HFF-Myc (cell line): ENCODE data around the gene PTPN6.

Experiments
- DNase-seq: peaks from one replicate; pipeline ENCODE4 v3.0.0-alpha.2; 2011; ENCODE audit warnings: low read depth; ENCODE audit errors: extremely low read depth
- H3K4me3 ChIP-seq: replicated peaks from 2 replicates; pipeline ENCODE4 v1.5.1; 2011; ENCODE audit warnings: low read depth, mild to moderate bottlenecking, control low read depth, low read length
- TF ChIP-seq, protein P1 (sequence below): IDR thresholded peaks from 2 replicates; pipeline ENCODE4 v1.5.1; 2012; ENCODE audit warnings: mild to moderate bottlenecking, low read depth, low read length, control low read depth; ENCODE audit errors: missing control alignments

The PTPN6 gene

DNA sequence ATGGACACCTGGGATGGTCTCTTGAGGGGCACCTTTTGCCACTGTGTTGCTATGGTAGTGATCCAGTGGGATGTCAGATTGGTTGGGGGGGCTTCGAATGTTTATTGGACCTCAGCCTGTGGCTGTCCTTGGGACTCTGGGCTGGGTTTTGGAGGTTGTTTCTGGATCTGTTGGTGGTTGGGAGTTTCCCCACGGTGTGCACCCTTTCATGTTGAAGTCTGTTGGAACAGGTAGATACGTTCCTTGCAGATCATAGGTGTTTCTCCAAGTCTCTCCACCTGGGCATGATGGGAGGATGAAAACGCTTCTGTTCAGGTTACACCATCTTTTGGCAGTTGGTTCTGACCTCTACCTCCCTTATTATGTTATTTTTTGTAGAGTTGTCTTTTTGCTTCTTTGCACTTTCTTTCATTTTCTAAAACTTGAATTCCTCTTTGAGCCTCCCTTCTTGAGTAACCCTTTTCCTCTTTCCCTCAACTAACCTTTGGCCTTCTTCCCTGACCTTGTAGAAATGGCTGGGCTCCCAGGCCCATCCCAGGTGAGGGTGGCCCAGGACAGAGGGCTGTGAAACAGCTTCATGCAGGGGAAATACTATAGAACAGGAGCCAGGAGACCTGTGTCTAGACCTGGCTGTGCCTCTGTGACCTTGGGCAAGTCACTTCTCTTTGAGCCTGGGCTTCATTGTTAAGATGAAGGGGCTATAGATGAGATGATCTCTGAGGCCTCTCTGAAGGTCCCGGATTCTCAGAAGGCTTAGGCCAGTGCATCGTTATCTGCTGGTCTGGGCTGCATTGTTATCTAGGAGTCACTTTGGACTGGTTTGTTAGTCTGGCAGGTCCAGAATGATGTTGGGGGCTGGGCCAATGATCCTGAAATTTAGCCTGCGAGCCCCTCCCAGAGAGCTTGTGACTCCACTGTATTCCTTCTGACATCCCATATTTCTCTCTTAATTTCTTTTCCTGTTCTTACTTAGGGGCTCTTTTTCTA, 21.4 kb upstream of the PTPN6 start:
- DNase-seq: no peak

DNA sequence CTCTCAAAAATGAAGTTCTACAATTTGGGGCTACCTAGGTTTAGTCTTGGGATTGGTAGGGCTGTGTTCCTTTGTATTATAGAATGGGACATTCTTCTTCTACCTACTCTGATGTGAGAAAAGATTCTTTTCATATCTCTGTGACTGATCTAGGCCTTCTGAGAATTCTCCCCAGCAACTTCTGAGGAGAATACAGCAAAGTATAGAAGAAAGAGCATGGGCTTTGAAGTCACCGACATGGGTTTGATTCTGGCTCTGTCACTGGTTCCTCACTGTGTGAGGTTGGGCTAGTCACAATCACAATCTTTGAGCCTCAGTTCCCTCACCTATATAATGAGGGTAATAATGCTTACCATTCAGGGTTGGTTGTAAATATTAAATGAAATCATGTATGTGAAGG, 18.4 kb upstream of the PTPN6 start:
- no peak overlapping the region for H3K4me3 ChIP-seq
- DNase-seq: no peak
- TF ChIP-seq, protein P1, sequence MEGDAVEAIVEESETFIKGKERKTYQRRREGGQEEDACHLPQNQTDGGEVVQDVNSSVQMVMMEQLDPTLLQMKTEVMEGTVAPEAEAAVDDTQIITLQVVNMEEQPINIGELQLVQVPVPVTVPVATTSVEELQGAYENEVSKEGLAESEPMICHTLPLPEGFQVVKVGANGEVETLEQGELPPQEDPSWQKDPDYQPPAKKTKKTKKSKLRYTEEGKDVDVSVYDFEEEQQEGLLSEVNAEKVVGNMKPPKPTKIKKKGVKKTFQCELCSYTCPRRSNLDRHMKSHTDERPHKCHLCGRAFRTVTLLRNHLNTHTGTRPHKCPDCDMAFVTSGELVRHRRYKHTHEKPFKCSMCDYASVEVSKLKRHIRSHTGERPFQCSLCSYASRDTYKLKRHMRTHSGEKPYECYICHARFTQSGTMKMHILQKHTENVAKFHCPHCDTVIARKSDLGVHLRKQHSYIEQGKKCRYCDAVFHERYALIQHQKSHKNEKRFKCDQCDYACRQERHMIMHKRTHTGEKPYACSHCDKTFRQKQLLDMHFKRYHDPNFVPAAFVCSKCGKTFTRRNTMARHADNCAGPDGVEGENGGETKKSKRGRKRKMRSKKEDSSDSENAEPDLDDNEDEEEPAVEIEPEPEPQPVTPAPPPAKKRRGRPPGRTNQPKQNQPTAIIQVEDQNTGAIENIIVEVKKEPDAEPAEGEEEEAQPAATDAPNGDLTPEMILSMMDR: no peak

More for the DNA sequence above, 21.4 kb upstream of the PTPN6 start:
- TF ChIP-seq, protein P1: no peak
- peak overlapping the region; percentile 91 for H3K4me3 ChIP-seq

DNA sequence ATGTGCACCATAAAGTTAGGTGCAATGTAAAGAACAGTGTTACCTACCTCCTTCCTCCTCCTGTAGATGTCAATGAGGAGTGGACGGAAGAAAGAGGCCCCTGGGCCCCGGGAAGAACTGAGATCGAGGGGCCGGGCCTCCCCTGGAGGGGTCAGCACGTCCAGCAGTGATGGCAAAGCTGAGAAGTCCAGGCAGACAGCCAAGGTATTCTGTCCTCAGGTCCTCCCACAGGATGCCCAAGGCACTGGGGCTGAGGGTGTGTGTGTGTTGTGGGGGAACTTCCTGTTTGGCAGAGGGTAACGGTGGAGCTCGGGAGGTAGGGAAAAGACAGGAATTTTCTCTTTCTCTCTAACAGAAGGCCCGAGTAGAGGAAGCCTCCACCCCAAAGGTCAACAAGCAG, 17.0 kb upstream of the PTPN6 start:
- DNase-seq: no peak
- TF ChIP-seq, protein P1: no peak
- no peak overlapping the region for H3K4me3 ChIP-seq

DNA sequence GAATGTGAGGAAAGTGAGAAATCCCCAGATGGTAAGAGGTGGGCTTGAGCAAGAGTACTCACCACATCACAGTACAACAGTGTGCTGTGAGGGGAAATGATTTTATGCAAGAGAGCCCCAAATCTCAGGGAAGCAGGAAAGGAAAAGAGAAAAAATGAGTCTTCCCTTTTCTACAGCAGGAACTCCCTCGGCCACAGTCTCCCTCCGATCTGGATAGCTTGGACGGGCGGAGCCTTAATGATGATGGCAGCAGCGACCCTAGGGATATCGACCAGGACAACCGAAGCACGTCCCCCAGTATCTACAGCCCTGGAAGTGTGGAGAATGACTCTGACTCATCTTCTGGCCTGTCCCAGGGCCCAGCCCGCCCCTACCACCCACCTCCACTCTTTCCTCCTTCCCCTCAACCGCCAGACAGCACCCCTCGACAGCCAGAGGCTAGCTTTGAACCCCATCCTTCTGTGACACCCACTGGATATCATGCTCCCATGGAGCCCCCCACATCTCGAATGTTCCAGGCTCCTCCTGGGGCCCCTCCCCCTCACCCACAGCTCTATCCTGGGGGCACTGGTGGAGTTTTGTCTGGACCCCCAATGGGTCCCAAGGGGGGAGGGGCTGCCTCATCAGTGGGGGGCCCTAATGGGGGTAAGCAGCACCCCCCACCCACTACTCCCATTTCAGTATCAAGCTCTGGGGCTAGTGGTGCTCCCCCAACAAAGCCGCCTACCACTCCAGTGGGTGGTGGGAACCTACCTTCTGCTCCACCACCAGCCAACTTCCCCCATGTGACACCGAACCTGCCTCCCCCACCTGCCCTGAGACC, 15.6 kb upstream of the PTPN6 start:
- TF ChIP-seq, protein P1: no peak
- H3K4me3 ChIP-seq: no peak overlapping the region
- no peak for DNase-seq

GRCh38 chr12:6936194-6936635, 14.9 kb upstream of the PTPN6 start:
- TF ChIP-seq, protein P1: no peak
- no peak for DNase-seq
- H3K4me3 ChIP-seq: no peak overlapping the region

- peak overlapping the region; percentile 54 for H3K4me3 ChIP-seq
- DNase-seq: no peak
- TF ChIP-seq, protein P1: no peak
These were observed 14.3 kb upstream of the PTPN6 start for GRCh38 chr12:6936636-6937480.
